Lower lobe of right lung (tissue), 2 donors: ENCODE measurements around the gene ELL3. TPM values are rescaled to one million over a fixed set of nuclear protein-coding genes. Genes with fewer than 3 reads are reported as not detected.
A peak's percentile ranks its signal among the peaks of the same experiment; 100 is the strongest.
"Not testable (repeated sequence)": the region's sequence is repeated elsewhere in the genome, so short reads cannot be mapped to it uniquely, and the experiment has no call there.

Experiments
- ATAC-seq, 2 donors: fragments of 200-7000 bp; cut with Tn5 transposase; one replicate each; pipeline ENCODE4 v1.9.1; 2020 to 2022; ENCODE audit warnings: mild to moderate bottlenecking in 2 of 2, moderate library complexity in 2 of 2
- DNase-seq: peaks from one replicate; pipeline ENCODE4 v3.0.0-alpha.2; 2020
- H3K27ac ChIP-seq: fragments of 200-600 bp; one replicate; pipeline ENCODE4 v1.8.0; 2022
- H3K27me3 ChIP-seq: fragments of 200-600 bp; one replicate; pipeline ENCODE4 v1.8.0; 2022; ENCODE audit warnings: low read depth
- H3K36me3 ChIP-seq: fragments of 200-600 bp; one replicate; pipeline ENCODE4 v1.8.0; 2022; ENCODE audit warnings: mild to moderate bottlenecking
- H3K4me1 ChIP-seq: fragments of 200-600 bp; one replicate; pipeline ENCODE4 v1.8.0; 2022
- H3K4me3 ChIP-seq: fragments of 200-600 bp; one replicate; pipeline ENCODE4 v1.8.0; 2022; ENCODE audit warnings: mild to moderate bottlenecking
- H3K9me3 ChIP-seq: fragments of 200-600 bp; one replicate; pipeline ENCODE4 v1.8.0; 2022
- CTCF ChIP-seq: fragments of 200-600 bp; IDR thresholded peaks from one replicate; pipeline ENCODE4 v1.8.0; 2022; ENCODE audit warnings: antibody characterized with exemption, mild to moderate bottlenecking
- intact Hi-C: fragments of 100-400 bp; cut with DNase I; formaldehyde crosslinking; loops from one replicate; pipeline ENCODE4 v1.11.0; 2022
- long read RNA-seq: library from polyadenylated mRNA; unstranded; transcript quantifications from one replicate; pipeline ENCODE4 v2.0.0, GENCODE V29; 2021
- total RNA-seq: library from RNA; stranded (reverse); fragmentation: NEBNext Ultra II Directional; extraction: Animal tissue kit (Norgen Biotek cat#: 25700); gene quantifications from one replicate; pipeline ENCODE4 v1.2.1, GENCODE V29; 2021
- donor health status: DM: no; HTN: yes; CAD: no; lungs with severe emphysema.

The ELL3 gene, protein sequence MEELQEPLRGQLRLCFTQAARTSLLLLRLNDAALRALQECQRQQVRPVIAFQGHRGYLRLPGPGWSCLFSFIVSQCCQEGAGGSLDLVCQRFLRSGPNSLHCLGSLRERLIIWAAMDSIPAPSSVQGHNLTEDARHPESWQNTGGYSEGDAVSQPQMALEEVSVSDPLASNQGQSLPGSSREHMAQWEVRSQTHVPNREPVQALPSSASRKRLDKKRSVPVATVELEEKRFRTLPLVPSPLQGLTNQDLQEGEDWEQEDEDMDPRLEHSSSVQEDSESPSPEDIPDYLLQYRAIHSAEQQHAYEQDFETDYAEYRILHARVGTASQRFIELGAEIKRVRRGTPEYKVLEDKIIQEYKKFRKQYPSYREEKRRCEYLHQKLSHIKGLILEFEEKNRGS
- 5.1 TPM for total RNA-seq
- long read RNA-seq, transcript ELL3-201 (11 exons, 2,352 nt), result major isoform, 7 of 11 reads
- long read RNA-seq, partial matches to known transcripts, result 0 of 11 reads
- long read RNA-seq, other reads (novel, unspliced or antisense), result 4 of 11 reads

GRCh38 chr15:43776718-43777266, at the start of gene ELL3:
Gene ELL3 (minus strand): TSS chr15:43776966. CDS start chr15:43776901, 65 bp downstream.
- no peak for TF ChIP-seq CTCF
- peaks cover 22% of the 10 kb centered on the region for H3K36me3 ChIP-seq
- H3K27ac ChIP-seq, result peak within 1 kb of the TSS; percentile 88
- no peaks in the 10 kb centered on the region for H3K9me3 ChIP-seq
- intact Hi-C loops, result no loop called here
- peak within 1 kb of the TSS; percentile 78 for H3K4me3 ChIP-seq
- no peaks in the 10 kb centered on the region for H3K27me3 ChIP-seq
- H3K4me1 ChIP-seq, result peaks cover 24% of the 10 kb centered on the region
- DNase-seq (peak; percentile 89), ATAC-seq (peak; percentile 94 to 96)

- intact Hi-C loops, result no loop called here
- Histone ChIP-seq H3K27ac (peak overlapping the region; percentile 74), H3K36me3 (no peaks in the 10 kb centered on the region), H3K4me3 (peak overlapping the region; percentile 63), H3K4me1 (peaks cover 47% of the 10 kb centered on the region), H3K27me3 (no peaks in the 10 kb centered on the region), H3K9me3 (no peaks in the 10 kb centered on the region)
- ATAC-seq (no peak), DNase-seq (no peak)
- TF ChIP-seq CTCF, result no peak
Observed at GRCh38 chr15:43826029-43826507, 49.3 kb upstream of the ELL3 start.

- ATAC-seq, result not testable (repeated sequence)
- peaks cover 51% of the 10 kb centered on the region for H3K4me1 ChIP-seq
Observed at GRCh38 chr15:43825305-43825704, 48.5 kb upstream of the ELL3 start.

GRCh38 chr15:43824302-43825246, 47.8 kb upstream of the ELL3 start, which contains the start of gene MFAP1:
Gene MFAP1 (minus strand): TSS chr15:43824690. CDS start chr15:43824569, 121 bp downstream.
- Histone ChIP-seq H3K4me3 (peak within 1 kb of the TSS; percentile 68), H3K36me3 (peaks cover 5% of the 10 kb centered on the region), H3K27me3 (no peaks in the 10 kb centered on the region), H3K4me1 (peaks cover 51% of the 10 kb centered on the region), H3K27ac (peak within 1 kb of the TSS; percentile 86), H3K9me3 (no peaks in the 10 kb centered on the region)
- DNase-seq, result peak; percentile 96
- intact Hi-C loops, result no loop called here
- TF ChIP-seq CTCF, result no peak
- peak; percentile 95 to 97 for ATAC-seq

More at GRCh38 chr15:43825305-43825704, 48.5 kb upstream of the ELL3 start:
- H3K4me3 ChIP-seq, H3K36me3 ChIP-seq, H3K9me3 ChIP-seq, H3K27me3 ChIP-seq, H3K27ac ChIP-seq, DNase-seq, intact Hi-C loops: not testable (repeated sequence)

GRCh38 chr15:43821505-43821904, 44.7 kb upstream of the ELL3 start:
- intact Hi-C loops, result no loop called here
- no peak overlapping the region for H3K4me3 ChIP-seq
- H3K27me3 ChIP-seq, result no peaks in the 10 kb centered on the region
- ATAC-seq, result no peak
- no peak for TF ChIP-seq CTCF
- no peak for DNase-seq
- peaks cover 37% of the 10 kb centered on the region for H3K4me1 ChIP-seq
- H3K36me3 ChIP-seq, result peaks cover 21% of the 10 kb centered on the region
- no peak overlapping the region for H3K27ac ChIP-seq
- H3K9me3 ChIP-seq, result no peaks in the 10 kb centered on the region

GRCh38 chr15:43815064-43815463, 38.3 kb upstream of the ELL3 start:
- H3K27ac ChIP-seq, ATAC-seq, H3K27me3 ChIP-seq, H3K4me3 ChIP-seq, intact Hi-C loops, H3K9me3 ChIP-seq, H3K4me1 ChIP-seq: not testable (repeated sequence)
- H3K36me3 ChIP-seq, result peaks cover 84% of the 10 kb centered on the region
- DNase-seq, result peak; percentile 28
